ENCODE results near the gene SLC26A6. TPM values are rescaled to one million over a fixed set of nuclear protein-coding genes. Genes with fewer than 3 reads are reported as not detected.
A peak's percentile ranks its signal among the peaks of the same experiment; 100 is the strongest.

SLC26A6 gene
- polyA plus RNA-seq, 4 donors: 14.3 to 74.0 (median 30.4) TPM

DNA sequence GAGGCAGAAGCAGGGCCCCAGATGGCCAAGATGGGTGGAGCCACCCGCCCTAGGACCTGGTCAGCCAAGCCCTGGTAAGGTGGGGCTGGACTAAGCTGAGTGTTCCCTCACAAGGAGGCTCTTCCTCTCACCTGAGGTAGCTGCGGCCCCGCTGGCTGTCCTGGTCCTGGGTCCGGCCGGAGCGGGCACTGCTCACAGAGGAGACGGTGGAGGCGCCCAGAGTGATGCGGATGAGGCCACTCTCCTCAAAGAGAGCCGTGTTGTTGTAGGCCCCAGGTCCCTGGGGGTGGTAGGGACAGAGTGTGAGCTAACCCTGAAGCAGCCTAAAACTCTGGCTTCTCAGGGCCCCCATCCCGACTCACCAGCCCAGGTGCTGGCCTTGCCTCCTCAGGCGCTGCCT is 7.3 kb upstream of the SLC26A6 start:
- H3K27ac ChIP-seq (ENCODE audit: low read depth in 1 of 3, low read length in 2 of 3): no peak overlapping the region
- no peak for FAIRE-seq
- H3K4me3 ChIP-seq (ENCODE audit: low read depth in 1 of 3, low read length in 3 of 3): no peak overlapping the region
- no peaks in the 10 kb centered on the region for H3K4me1 ChIP-seq (ENCODE audit: control insufficient read depth in 3 of 3, insufficient read depth in 2 of 3, low read depth in 1 of 3, low read length in 2 of 3)
- 87 to 93% (median 92%) methylated on average over 11 to 12 of the region's 12 CpGs for WGBS, 3 donors
- H3K9me3 ChIP-seq (ENCODE audit: control insufficient read depth in 2 of 2, insufficient read depth in 1 of 2, low read depth in 1 of 2, low read length in 1 of 2): no peaks in the 10 kb centered on the region
- H3K27me3 ChIP-seq (ENCODE audit: control insufficient read depth in 3 of 3, insufficient read depth in 3 of 3, low read length in 3 of 3): no peaks in the 10 kb centered on the region
- DNase-seq: no peak
- H3K36me3 ChIP-seq (ENCODE audit: control insufficient read depth in 3 of 3, insufficient read depth in 2 of 3, low read depth in 1 of 3, low read length in 3 of 3): peaks cover 0 to 24% (median 0%) of the 10 kb centered on the region in 3 donors

DNA sequence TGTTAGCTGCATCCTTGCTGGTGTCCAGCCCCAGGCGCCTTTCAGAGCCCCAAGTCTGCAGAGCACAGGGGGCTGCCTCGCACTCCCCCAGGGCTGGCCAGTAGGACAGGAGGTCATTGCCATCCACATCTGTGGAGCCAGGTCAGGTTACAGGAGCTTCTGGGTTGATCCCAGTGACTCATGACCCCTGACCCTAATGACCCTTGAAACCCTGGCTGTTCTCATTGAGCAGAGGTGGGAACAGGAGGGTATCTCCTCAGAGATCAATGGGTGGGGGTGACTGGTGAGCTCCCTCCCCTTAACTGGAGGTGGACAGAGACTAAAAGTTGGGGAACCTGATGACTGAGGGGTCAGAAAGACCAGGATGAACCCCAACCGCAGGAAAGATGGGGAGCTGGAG is 6.1 kb upstream of the SLC26A6 start:
- FAIRE-seq: no peak
- H3K9me3 ChIP-seq (ENCODE audit: control insufficient read depth in 2 of 2, insufficient read depth in 1 of 2, low read depth in 1 of 2, low read length in 1 of 2): no peaks in the 10 kb centered on the region
- WGBS, 3 donors: 91 to 97% (median 94%) methylated on average over 3 of the region's 3 CpGs
- no peaks in the 10 kb centered on the region for H3K27me3 ChIP-seq (ENCODE audit: control insufficient read depth in 3 of 3, insufficient read depth in 3 of 3, low read length in 3 of 3)
- H3K4me1 ChIP-seq (ENCODE audit: control insufficient read depth in 3 of 3, insufficient read depth in 2 of 3, low read depth in 1 of 3, low read length in 2 of 3): peaks cover 0 to 4% (median under 1%) of the 10 kb centered on the region in 3 donors
- H3K36me3 ChIP-seq (ENCODE audit: control insufficient read depth in 3 of 3, insufficient read depth in 2 of 3, low read depth in 1 of 3, low read length in 3 of 3): peaks cover 0 to 19% (median 0%) of the 10 kb centered on the region in 3 donors
- H3K4me3 ChIP-seq (ENCODE audit: low read depth in 1 of 3, low read length in 3 of 3): no peak overlapping the region
- DNase-seq: no peak
- no peak overlapping the region for H3K27ac ChIP-seq (ENCODE audit: low read depth in 1 of 3, low read length in 2 of 3)

DNA sequence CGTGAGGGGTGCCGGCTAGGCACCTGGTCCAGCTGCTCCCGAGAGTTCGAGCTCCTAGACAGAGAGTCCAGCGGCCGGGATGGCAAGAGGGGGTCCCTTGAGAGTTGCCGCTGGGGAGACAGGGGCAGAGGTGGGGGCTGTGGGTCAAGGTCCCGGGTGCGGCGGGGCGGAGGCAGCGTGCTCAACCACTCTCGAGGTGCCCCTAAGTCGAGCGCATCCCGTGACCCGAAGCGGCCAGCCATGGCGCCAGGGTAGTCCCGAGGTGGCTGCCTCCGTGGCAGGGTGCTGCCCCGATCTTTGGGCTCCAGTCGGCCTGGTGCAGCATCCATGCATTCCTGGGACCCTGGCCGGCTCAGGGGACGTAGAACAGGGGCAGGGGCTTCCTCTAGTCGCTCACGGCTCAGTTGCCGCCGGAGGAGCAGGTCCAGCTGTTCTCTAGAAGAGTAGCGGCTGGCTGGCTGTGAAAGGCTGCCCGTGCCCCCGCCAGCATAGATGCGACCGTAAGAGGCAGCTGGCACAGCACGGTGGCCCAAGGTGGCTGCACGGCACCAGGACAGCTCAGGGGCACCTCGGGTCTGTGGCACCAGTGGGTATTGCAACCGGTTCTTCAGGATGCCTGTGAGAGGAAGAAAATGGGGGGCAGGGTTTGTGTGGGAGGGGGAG is 4.8 kb upstream of the SLC26A6 start:
- Histone ChIP-seq H3K36me3 (ENCODE audit: control insufficient read depth in 3 of 3, insufficient read depth in 2 of 3, low read depth in 1 of 3, low read length in 3 of 3) (peaks cover 0 to 15% (median 0%) of the 10 kb centered on the region in 3 donors), H3K4me3 (ENCODE audit: low read depth in 1 of 3, low read length in 3 of 3) (no peak overlapping the region), H3K4me1 (ENCODE audit: control insufficient read depth in 3 of 3, insufficient read depth in 2 of 3, low read depth in 1 of 3, low read length in 2 of 3) (peaks cover 0 to 10% (median 3%) of the 10 kb centered on the region in 3 donors), H3K9me3 (ENCODE audit: control insufficient read depth in 2 of 2, insufficient read depth in 1 of 2, low read depth in 1 of 2, low read length in 1 of 2) (no peaks in the 10 kb centered on the region), H3K27ac (ENCODE audit: low read depth in 1 of 3, low read length in 2 of 3) (no peak overlapping the region), H3K27me3 (ENCODE audit: control insufficient read depth in 3 of 3, insufficient read depth in 3 of 3, low read length in 3 of 3) (no peaks in the 10 kb centered on the region)
- 86 to 91% (median 88%) methylated on average over 33 to 38 of the region's 38 CpGs for WGBS, 3 donors
- DNase-seq (no peak), FAIRE-seq (no peak)

DNA sequence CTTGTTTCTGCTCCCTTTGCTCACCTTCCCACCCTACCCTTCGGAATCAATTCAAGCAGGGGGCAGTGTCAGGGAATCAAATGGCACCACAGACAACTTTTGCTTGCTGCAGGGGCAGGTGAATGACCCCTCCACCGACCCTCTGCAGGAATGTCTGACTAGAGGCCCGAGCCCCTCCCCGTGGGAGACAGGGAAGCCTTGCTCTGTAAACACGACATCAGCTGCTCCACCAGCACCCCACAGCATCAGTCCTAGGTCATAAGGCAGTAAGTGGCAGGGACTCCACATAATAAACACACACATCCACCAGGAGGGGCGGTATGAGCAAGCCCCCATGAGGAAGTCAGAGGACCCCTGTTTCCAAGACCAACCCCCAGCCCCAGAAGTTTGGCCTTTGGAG is 2.0 kb upstream of the SLC26A6 start:
- FAIRE-seq: no peak

DNA sequence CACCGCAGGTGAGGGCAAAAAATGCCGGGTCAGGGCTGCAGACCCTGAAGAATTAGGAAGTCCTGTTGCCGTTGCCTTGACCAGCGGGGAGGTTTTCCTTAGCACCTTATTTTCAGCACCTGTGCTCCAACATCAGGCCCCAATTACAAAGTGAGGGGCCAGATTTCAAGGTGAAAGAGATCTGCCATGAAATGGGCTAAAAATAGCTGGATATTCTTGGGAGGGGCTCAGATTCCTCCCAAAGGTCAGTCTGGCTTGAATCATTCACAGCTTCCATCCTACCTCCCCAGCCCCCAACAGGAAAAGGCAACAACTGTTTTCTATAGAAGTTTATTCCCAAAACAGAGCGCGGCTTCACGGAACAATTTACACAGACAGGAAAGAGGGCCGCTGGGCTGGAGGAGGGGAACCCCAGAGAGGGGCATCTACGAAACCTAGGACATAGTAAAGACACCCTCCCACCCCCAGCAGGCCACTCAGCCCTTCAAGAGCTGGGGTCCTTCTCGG is 941 bp upstream of the SLC26A6 start:
- peak overlapping the region; percentile 55 to 92 (median 80) for H3K4me3 ChIP-seq (ENCODE audit: low read depth in 1 of 3, low read length in 3 of 3)
- DNase-seq (no peak), FAIRE-seq (no peak)
- peaks cover 0 to 28% (median 0%) of the 10 kb centered on the region in 3 donors for H3K36me3 ChIP-seq (ENCODE audit: control insufficient read depth in 3 of 3, insufficient read depth in 2 of 3, low read depth in 1 of 3, low read length in 3 of 3)
- 42 to 58% (median 54%) methylated on average over 10 of the region's 10 CpGs for WGBS, 3 donors
- H3K27ac ChIP-seq (ENCODE audit: low read depth in 1 of 3, low read length in 2 of 3): peak overlapping the region in 1 of 3 donors; percentile 84
- H3K4me1 ChIP-seq (ENCODE audit: control insufficient read depth in 3 of 3, insufficient read depth in 2 of 3, low read depth in 1 of 3, low read length in 2 of 3): peaks cover 0 to 21% (median 3%) of the 10 kb centered on the region in 3 donors
- no peaks in the 10 kb centered on the region for H3K9me3 ChIP-seq (ENCODE audit: control insufficient read depth in 2 of 2, insufficient read depth in 1 of 2, low read depth in 1 of 2, low read length in 1 of 2)
- H3K27me3 ChIP-seq (ENCODE audit: control insufficient read depth in 3 of 3, insufficient read depth in 3 of 3, low read length in 3 of 3): no peaks in the 10 kb centered on the region

More for the DNA sequence above, 2.0 kb upstream of the SLC26A6 start:
- H3K4me3 ChIP-seq (ENCODE audit: low read depth in 1 of 3, low read length in 3 of 3): no peak overlapping the region
- peaks cover 0 to 20% (median 0%) of the 10 kb centered on the region in 3 donors for H3K36me3 ChIP-seq (ENCODE audit: control insufficient read depth in 3 of 3, insufficient read depth in 2 of 3, low read depth in 1 of 3, low read length in 3 of 3)
- 57 to 63% (median 62%) methylated on average over 6 of the region's 6 CpGs for WGBS, 3 donors
- no peaks in the 10 kb centered on the region for H3K27me3 ChIP-seq (ENCODE audit: control insufficient read depth in 3 of 3, insufficient read depth in 3 of 3, low read length in 3 of 3)
- DNase-seq: no peak
- no peak overlapping the region for H3K27ac ChIP-seq (ENCODE audit: low read depth in 1 of 3, low read length in 2 of 3)
- peaks cover 0 to 21% (median 3%) of the 10 kb centered on the region in 3 donors for H3K4me1 ChIP-seq (ENCODE audit: control insufficient read depth in 3 of 3, insufficient read depth in 2 of 3, low read depth in 1 of 3, low read length in 2 of 3)
- no peaks in the 10 kb centered on the region for H3K9me3 ChIP-seq (ENCODE audit: control insufficient read depth in 2 of 2, insufficient read depth in 1 of 2, low read depth in 1 of 2, low read length in 1 of 2)

DNA sequence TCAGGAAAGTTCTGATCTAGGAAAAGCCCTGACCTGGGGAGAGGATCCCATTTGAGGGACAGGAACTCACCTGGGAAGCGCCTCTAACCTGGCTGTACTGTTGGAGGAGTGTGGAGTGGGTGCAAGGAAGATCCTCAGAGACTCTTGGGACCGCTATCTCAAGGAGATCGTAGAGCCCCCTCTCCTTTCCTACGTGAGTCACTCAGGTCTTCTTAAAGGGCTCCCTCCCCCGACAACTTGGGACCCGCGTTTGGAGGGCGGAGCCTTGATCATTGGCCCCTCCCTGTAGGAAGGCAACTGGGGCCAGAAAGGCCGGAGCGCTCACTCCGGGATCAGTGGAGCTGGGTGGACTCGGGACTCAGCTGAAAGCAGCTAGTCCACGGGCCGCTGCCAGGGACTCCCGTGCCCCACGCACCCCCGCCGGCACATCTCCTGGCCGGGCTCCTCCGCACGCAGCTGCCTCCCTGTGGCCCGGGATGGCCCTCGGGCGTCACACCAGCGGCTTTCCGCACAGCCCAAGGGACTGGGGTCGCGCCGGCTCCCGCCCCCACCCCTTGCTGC is 520 bp downstream of the SLC26A6 start:
- peak overlapping the region; percentile 73 to 92 (median 80) for H3K4me3 ChIP-seq (ENCODE audit: low read depth in 1 of 3, low read length in 3 of 3)
- peak overlapping the region in 2 of 3 donors; percentile 65 to 69 for H3K27ac ChIP-seq (ENCODE audit: low read depth in 1 of 3, low read length in 2 of 3)
- peaks cover 0 to 21% (median 3%) of the 10 kb centered on the region in 3 donors for H3K4me1 ChIP-seq (ENCODE audit: control insufficient read depth in 3 of 3, insufficient read depth in 2 of 3, low read depth in 1 of 3, low read length in 2 of 3)
- WGBS, 3 donors: 3 to 4% (median 3%) methylated on average over 23 to 30 of the region's 30 CpGs
- peak; percentile 61 for DNase-seq
- H3K27me3 ChIP-seq (ENCODE audit: control insufficient read depth in 3 of 3, insufficient read depth in 3 of 3, low read length in 3 of 3): no peaks in the 10 kb centered on the region
- H3K36me3 ChIP-seq (ENCODE audit: control insufficient read depth in 3 of 3, insufficient read depth in 2 of 3, low read depth in 1 of 3, low read length in 3 of 3): peaks cover 0 to 39% (median 0%) of the 10 kb centered on the region in 3 donors
- FAIRE-seq: no peak
- no peaks in the 10 kb centered on the region for H3K9me3 ChIP-seq (ENCODE audit: control insufficient read depth in 2 of 2, insufficient read depth in 1 of 2, low read depth in 1 of 2, low read length in 1 of 2)

DNA sequence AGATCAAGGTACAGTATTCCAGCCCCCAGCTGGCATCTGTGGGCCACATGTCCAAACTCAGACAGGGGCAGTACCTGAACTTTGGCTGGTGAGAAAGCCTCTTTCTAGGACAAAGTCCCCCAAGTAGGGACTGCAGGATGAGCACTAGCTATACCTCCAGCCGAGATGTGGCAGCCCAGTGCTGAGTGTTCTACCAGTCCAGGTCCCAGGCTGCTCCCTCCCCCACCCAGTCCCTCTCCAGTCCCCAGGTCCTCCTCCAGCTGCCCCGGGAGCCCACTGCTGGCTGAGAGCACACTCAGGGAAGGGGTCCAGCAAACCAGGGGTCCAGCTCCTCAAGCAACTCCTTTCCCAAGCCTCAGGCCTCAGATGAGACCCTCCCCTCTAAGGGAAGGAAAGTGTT is 1.5 kb downstream of the SLC26A6 start:
- FAIRE-seq: no peak
- WGBS, 3 donors: 67 to 89% (median 80%) methylated on average over 2 of the region's 2 CpGs
- Histone ChIP-seq H3K27me3 (ENCODE audit: control insufficient read depth in 3 of 3, insufficient read depth in 3 of 3, low read length in 3 of 3) (no peaks in the 10 kb centered on the region), H3K27ac (ENCODE audit: low read depth in 1 of 3, low read length in 2 of 3) (no peak overlapping the region), H3K4me1 (ENCODE audit: control insufficient read depth in 3 of 3, insufficient read depth in 2 of 3, low read depth in 1 of 3, low read length in 2 of 3) (peaks cover 0 to 21% (median 3%) of the 10 kb centered on the region in 3 donors), H3K36me3 (ENCODE audit: control insufficient read depth in 3 of 3, insufficient read depth in 2 of 3, low read depth in 1 of 3, low read length in 3 of 3) (peaks cover 0 to 47% (median 0%) of the 10 kb centered on the region in 3 donors), H3K9me3 (ENCODE audit: control insufficient read depth in 2 of 2, insufficient read depth in 1 of 2, low read depth in 1 of 2, low read length in 1 of 2) (no peaks in the 10 kb centered on the region), H3K4me3 (ENCODE audit: low read depth in 1 of 3, low read length in 3 of 3) (no peak overlapping the region)
- no peak for DNase-seq

DNA sequence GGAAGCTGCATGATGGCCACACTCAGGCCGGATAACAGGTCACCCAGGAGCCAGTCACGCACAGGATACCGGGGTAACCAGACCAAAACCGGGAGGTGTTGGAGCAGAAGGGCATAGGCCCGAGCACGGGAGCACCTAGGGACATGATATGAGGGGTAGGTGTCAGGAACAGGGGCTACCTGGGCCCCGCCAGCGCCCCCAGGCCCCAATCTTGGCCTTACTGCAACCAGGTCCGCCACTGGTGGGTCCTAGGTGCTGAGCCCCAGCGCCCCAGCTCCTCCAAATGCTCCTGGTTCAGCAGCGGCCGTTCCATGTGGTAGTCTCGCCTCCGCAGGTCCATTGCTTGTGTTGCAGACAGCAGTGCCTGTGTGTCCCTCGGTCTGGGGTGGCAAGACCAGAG is 2.0 kb downstream of the SLC26A6 start:
- Histone ChIP-seq H3K9me3 (ENCODE audit: control insufficient read depth in 2 of 2, insufficient read depth in 1 of 2, low read depth in 1 of 2, low read length in 1 of 2) (no peaks in the 10 kb centered on the region), H3K27me3 (ENCODE audit: control insufficient read depth in 3 of 3, insufficient read depth in 3 of 3, low read length in 3 of 3) (no peaks in the 10 kb centered on the region), H3K27ac (ENCODE audit: low read depth in 1 of 3, low read length in 2 of 3) (no peak overlapping the region), H3K4me3 (ENCODE audit: low read depth in 1 of 3, low read length in 3 of 3) (no peak overlapping the region), H3K36me3 (ENCODE audit: control insufficient read depth in 3 of 3, insufficient read depth in 2 of 3, low read depth in 1 of 3, low read length in 3 of 3) (peaks cover 0 to 52% (median 0%) of the 10 kb centered on the region in 3 donors), H3K4me1 (ENCODE audit: control insufficient read depth in 3 of 3, insufficient read depth in 2 of 3, low read depth in 1 of 3, low read length in 2 of 3) (peaks cover 0 to 21% (median 3%) of the 10 kb centered on the region in 3 donors)
- 91 to 97% (median 95%) methylated on average over 15 of the region's 15 CpGs for WGBS, 3 donors
- no peak for DNase-seq
- no peak for FAIRE-seq

Measured in small intestine (tissue), 7 donors.